Endometrial microvascular endothelial cells (primary cell): ENCODE data around the gene MCL1. TPM values are rescaled to one million over a fixed set of nuclear protein-coding genes. Genes with fewer than 3 reads are reported as not detected.
"Not testable (repeated sequence)": the region's sequence is repeated elsewhere in the genome, so short reads cannot be mapped to it uniquely, and the experiment has no call there.

ENCODE experiments used
- in situ Hi-C: cut with HindIII; loops from 2 replicates; pipeline ENCODE4 v1.10.0; 2017; ENCODE audit warnings: low sequenced_read_pairs, low pct_unique_long_range_greater_than_20kb; ENCODE audit errors: inconsistent ontology term
- total RNA-seq: library from RNA; depleted of rRNA; stranded (reverse); fragments of >200 nt; gene quantifications from one replicate; pipeline ENCODE4 v1.2.3, GENCODE V29; 2015; ENCODE audit errors: inconsistent ontology term

The MCL1 gene
- total RNA-seq, 1 donor from 2014 or later, result 382 TPM

- in situ Hi-C loops, result no loop called here
Measured at GRCh38 chr1:150575072-150575489, 4.3 kb downstream of the MCL1 start.

GRCh38 chr1:150574260-150575071 lies 4.9 kb downstream of the MCL1 start:
- in situ Hi-C loops, result no loop called here

- in situ Hi-C loops, result not testable (repeated sequence)
Measured at GRCh38 chr1:150573648-150574071, 5.8 kb downstream of the MCL1 start.

GRCh38 chr1:150572918-150573647 lies 6.3 kb downstream of the MCL1 start:
- in situ Hi-C loops, result no loop called here

GRCh38 chr1:150568594-150568966 lies 10.8 kb downstream of the MCL1 start:
- in situ Hi-C loops, result no loop called here

- in situ Hi-C loops, result no loop called here
Measured at GRCh38 chr1:150567717-150568593, 11.5 kb downstream of the MCL1 start.

- in situ Hi-C loops, result no loop called here
Measured at GRCh38 chr1:150567341-150567716, 12.1 kb downstream of the MCL1 start.

GRCh38 chr1:150566589-150567340 lies 12.6 kb downstream of the MCL1 start:
- in situ Hi-C loops, result no loop called here

- in situ Hi-C loops, result not testable (repeated sequence)
Measured at GRCh38 chr1:150565240-150565991, 14.0 kb downstream of the MCL1 start.

- in situ Hi-C loops, result no loop called here
Measured at GRCh38 chr1:150564051-150564991, 15.1 kb downstream of the MCL1 start.

- in situ Hi-C loops, result no loop called here
Measured at GRCh38 chr1:150563340-150564038, 15.9 kb downstream of the MCL1 start.

GRCh38 chr1:150562446-150563339 lies 16.7 kb downstream of the MCL1 start:
- in situ Hi-C loops, result no loop called here

GRCh38 chr1:150561974-150562445 lies 17.4 kb downstream of the MCL1 start:
- in situ Hi-C loops, result no loop called here

GRCh38 chr1:150561254-150561973 lies 18.0 kb downstream of the MCL1 start:
- in situ Hi-C loops, result no loop called here
